Erythroblast (primary cell): ENCODE results near the gene COBLL1.

Experiments used
- GATA1 ChIP-seq: IDR thresholded peaks from 2 replicates; pipeline ENCODE4 v1.6.1; 2011; ENCODE audit warnings: low read depth, mild to moderate bottlenecking, control low read depth, low read length, moderate library complexity
- POLR2A ChIP-seq: IDR thresholded peaks from 2 replicates; pipeline ENCODE4 v1.6.1; 2011; ENCODE audit warnings: mild to moderate bottlenecking, low read length

DNA sequence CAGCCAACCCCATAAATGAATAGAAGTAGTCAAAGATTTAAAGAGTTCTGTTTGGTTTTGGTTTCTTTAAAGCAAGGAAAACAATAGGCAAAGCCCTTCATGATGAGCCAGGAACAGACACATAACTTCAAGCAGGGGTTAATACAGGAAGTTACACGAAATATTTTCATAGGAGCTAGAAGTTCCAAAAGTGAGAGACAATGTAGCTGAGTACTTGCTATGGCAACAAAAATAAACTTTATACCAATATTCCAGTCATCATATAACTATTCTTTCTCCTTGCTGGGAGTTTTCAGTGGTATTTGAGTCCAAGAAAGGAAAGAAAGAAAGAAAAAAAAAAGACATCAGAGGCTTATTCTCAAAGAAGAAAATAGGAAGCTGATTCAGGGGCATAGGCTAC, 56.2 kb downstream of the COBLL1 start:
- no peak for TF ChIP-seq POLR2A
- no peak for TF ChIP-seq GATA1
